Activated T-cell treated with anti-CD3 and anti-CD28 coated beads, Interleukin-2, amount 50 U/mL, for 1 hour (primary cell): ENCODE data around the gene TSHZ1.

ENCODE experiments used
- DNase-seq: peaks from one replicate; pipeline ENCODE4 v3.0.0-alpha.2; 2020

The TSHZ1 gene

GRCh38 chr18:75210274-75211001, at the start of gene TSHZ1:
Gene TSHZ1, plus strand, starts transcription at chr18:75210797. Its CDS starts 1,080 bp downstream, at chr18:75211877.
- DNase-seq: peak; percentile 39

GRCh38 chr18:75161256-75162028, 49.2 kb upstream of the TSHZ1 start:
- peak; percentile 35 for DNase-seq

GRCh38 chr18:75162467-75162866, 48.1 kb upstream of the TSHZ1 start:
- DNase-seq: no peak

GRCh38 chr18:75162978-75163377, 47.6 kb upstream of the TSHZ1 start:
- DNase-seq: no peak

GRCh38 chr18:75163736-75164135, 46.9 kb upstream of the TSHZ1 start:
- no peak for DNase-seq

- no peak for DNase-seq
Observed at GRCh38 chr18:75164479-75164878, 46.1 kb upstream of the TSHZ1 start.

GRCh38 chr18:75165926-75166325, 44.7 kb upstream of the TSHZ1 start:
- DNase-seq: no peak

- DNase-seq: no peak
Observed at GRCh38 chr18:75167137-75167536, 43.5 kb upstream of the TSHZ1 start.

- DNase-seq: no peak
Observed at GRCh38 chr18:75167759-75168618, 42.6 kb upstream of the TSHZ1 start.

GRCh38 chr18:75168619-75169018, 42.0 kb upstream of the TSHZ1 start:
- DNase-seq: no peak

GRCh38 chr18:75169411-75169810, 41.2 kb upstream of the TSHZ1 start:
- DNase-seq: no peak

- no peak for DNase-seq
Observed at GRCh38 chr18:75170022-75170789, 40.4 kb upstream of the TSHZ1 start.

GRCh38 chr18:75170916-75171315, 39.7 kb upstream of the TSHZ1 start:
- no peak for DNase-seq

GRCh38 chr18:75172299-75173124, 38.1 kb upstream of the TSHZ1 start:
- DNase-seq: no peak

GRCh38 chr18:75173125-75173432, 37.5 kb upstream of the TSHZ1 start:
- DNase-seq: no peak

- no peak for DNase-seq
Observed at GRCh38 chr18:75173738-75174137, 36.9 kb upstream of the TSHZ1 start.

- DNase-seq: no peak
Observed at GRCh38 chr18:75176849-75177248, 33.7 kb upstream of the TSHZ1 start.

- DNase-seq: no peak
Observed at GRCh38 chr18:75178376-75178775, 32.2 kb upstream of the TSHZ1 start.

GRCh38 chr18:75179819-75180600, 30.6 kb upstream of the TSHZ1 start:
- DNase-seq: no peak

GRCh38 chr18:75183524-75183923, 27.1 kb upstream of the TSHZ1 start:
- no peak for DNase-seq

- no peak for DNase-seq
Observed at GRCh38 chr18:75183973-75184493, 26.6 kb upstream of the TSHZ1 start.
